Sigmoid colon (tissue), 7 donors: Measurements from ENCODE around the gene RIPK4. TPM values are rescaled to one million over a fixed set of nuclear protein-coding genes. Genes with fewer than 3 reads are reported as not detected.

Experiments used
- DNase-seq: peaks from one replicate; pipeline ENCODE4 v3.0.0-alpha.2; 2019
- H3K27ac ChIP-seq, 4 donors: fragments of 200-600 bp; sonication (generic); one replicate each; pipeline ENCODE4 v1.5.1; 2016 to 2019; ENCODE audit warnings: mild to moderate bottlenecking in 1 of 4
- H3K27me3 ChIP-seq, 3 donors: fragments of 200-600 bp; sonication (generic); one replicate each; pipeline ENCODE4 v1.5.1; 2019; ENCODE audit warnings: mild to moderate bottlenecking in 1 of 3
- H3K36me3 ChIP-seq, 4 donors: fragments of 200-600 bp; sonication (generic); one replicate each; pipeline ENCODE4 v1.5.1; 2016 to 2019
- H3K4me1 ChIP-seq, 4 donors: fragments of 200-600 bp; sonication (generic); one replicate each; pipeline ENCODE4 v1.5.1; 2017 to 2019
- H3K4me3 ChIP-seq, 4 donors: fragments of 200-600 bp; sonication (generic); one replicate each; pipeline ENCODE4 v1.5.1; 2017 to 2019; ENCODE audit warnings: mild to moderate bottlenecking in 2 of 4, moderate library complexity in 1 of 4
- H3K9me3 ChIP-seq, 4 donors: fragments of 200-600 bp in 3 of 4; sonication (generic) in 3 of 4; one replicate each; pipeline versions ENCODE4 v1.5.1 to v1.6.1; 2013 to 2019
- CTCF ChIP-seq, 4 experiments: fragments of 450-650 bp in 3 of 4; fragments of 200-600 bp in 1 of 4; IDR thresholded peaks; one replicate each; pipeline ENCODE4 v1.5.1; 2016 to 2019; ENCODE audit warnings: antibody characterized with exemption in 4 of 4, mild to moderate bottlenecking in 3 of 4, moderate library complexity in 2 of 4
- EP300 ChIP-seq, 4 donors: sonication (generic); formaldehyde crosslinking; IDR thresholded peaks; one replicate each; pipeline ENCODE4 v1.6.1; 2017; ENCODE audit warnings: antibody characterized with exemption in 4 of 4
- POLR2A ChIP-seq, 2 donors: fragments of 450-650 bp; IDR thresholded peaks; one replicate each; pipeline ENCODE4 v1.6.1; 2016; ENCODE audit warnings: antibody characterized with exemption in 2 of 2, mild to moderate bottlenecking in 2 of 2, moderate library complexity in 2 of 2
- POLR2AphosphoS5 ChIP-seq, 4 donors: sonication (generic); formaldehyde crosslinking; IDR thresholded peaks; one replicate each; pipeline ENCODE4 v1.6.1; 2017; ENCODE audit warnings: antibody characterized with exemption in 4 of 4
- WGBS, 2 donors: extraction: QIAGEN DNeasy Blood & Tissue Kit; methylation state at CpG; one replicate each; pipeline ENCODE4 v1.1.7; 2013; 5-methylcytosine and 5-hydroxymethylcytosine counted together
- intact Hi-C: fragments of 100-400 bp; cut with DNase I; formaldehyde crosslinking; loops from one replicate; pipeline ENCODE4 v1.15.1; 2023
- polyA plus RNA-seq, 3 donors: library from polyadenylated mRNA; stranded (reverse); fragments of 200-250 nt; gene quantifications; one replicate each; pipeline ENCODE4 v1.2.3, GENCODE V29; 2013
- total RNA-seq, 4 donors: library from RNA; depleted of rRNA; stranded (reverse); fragments of >200 nt; gene quantifications; one replicate each; pipeline ENCODE4 v1.1.0, GENCODE V29; 2016
- donor health status: healthy with polysubstance abuse.
- donor health status: Bipolar disorder and iron deficiency.
- donor health status: healthy.

Gene RIPK4
- total and polyA plus RNA-seq, 7 donors, result under 0.01 to 7.8 (median 0.54) TPM

- Histone ChIP-seq H3K4me3 (no peak overlapping the region), H3K36me3 (no peaks in the 10 kb centered on the region), H3K27ac (no peak overlapping the region), H3K27me3 (peaks cover 6 to 65% (median 20%) of the 10 kb centered on the region in 3 donors), H3K9me3 (no peaks in the 10 kb centered on the region), H3K4me1 (no peaks in the 10 kb centered on the region)
- intact Hi-C loops, result no loop called here
- WGBS, 2 donors, result 60 to 87% methylated on average over 15 of the region's 15 CpGs
- DNase-seq, result no peak
- no peak for TF ChIP-seq POLR2A (IDR thresholded peaks at IDR 0.05)
- TF ChIP-seq POLR2AphosphoS5 (IDR thresholded peaks at IDR 0.05), result no peak
Measured at GRCh38 chr21:41784456-41785102, 17.7 kb upstream of the RIPK4 start.

GRCh38 chr21:41783476-41784180 is 16.8 kb upstream of the RIPK4 start:
- intact Hi-C loops, result no loop called here
- DNase-seq, result no peak
- TF ChIP-seq POLR2AphosphoS5 (IDR thresholded peaks at IDR 0.05) (no peak), POLR2A (IDR thresholded peaks at IDR 0.05) (no peak), CTCF (IDR thresholded peaks at IDR 0.05) (no peak), EP300 (IDR thresholded peaks at IDR 0.05) (no peak)
- Histone ChIP-seq H3K27ac (no peak overlapping the region), H3K27me3 (peaks cover 14 to 75% (median 28%) of the 10 kb centered on the region in 3 donors), H3K4me1 (no peaks in the 10 kb centered on the region), H3K36me3 (no peaks in the 10 kb centered on the region), H3K9me3 (no peaks in the 10 kb centered on the region), H3K4me3 (no peak overlapping the region)
- WGBS, 2 donors, result 7 to 25% methylated on average over 18 of the region's 18 CpGs

- TF ChIP-seq CTCF (IDR thresholded peaks at IDR 0.05), result no peak
- no peak for TF ChIP-seq EP300 (IDR thresholded peaks at IDR 0.05)
- TF ChIP-seq POLR2A (IDR thresholded peaks at IDR 0.05), result no peak
- no peak for TF ChIP-seq POLR2AphosphoS5 (IDR thresholded peaks at IDR 0.05)
- no peak for DNase-seq
- no peaks in the 10 kb centered on the region for H3K36me3 ChIP-seq
- H3K27me3 ChIP-seq, result peaks cover 14 to 74% (median 28%) of the 10 kb centered on the region in 3 donors
- no peak overlapping the region for H3K4me3 ChIP-seq
- H3K4me1 ChIP-seq, result peaks cover 0 to 8% (median 6%) of the 10 kb centered on the region in 4 donors
- no peaks in the 10 kb centered on the region for H3K9me3 ChIP-seq
- no peak overlapping the region for H3K27ac ChIP-seq
- 54 to 78% methylated on average over 2 of the region's 2 CpGs for WGBS, 2 donors
- intact Hi-C loops, result no loop called here
Measured at GRCh38 chr21:41781050-41781410, 14.2 kb upstream of the RIPK4 start.

GRCh38 chr21:41780337-41781049 is 13.6 kb upstream of the RIPK4 start:
- Histone ChIP-seq H3K9me3 (no peaks in the 10 kb centered on the region), H3K4me3 (no peak overlapping the region), H3K36me3 (no peaks in the 10 kb centered on the region), H3K27me3 (peaks cover 14 to 78% (median 28%) of the 10 kb centered on the region in 3 donors), H3K4me1 (peaks cover 0 to 8% (median 6%) of the 10 kb centered on the region in 4 donors), H3K27ac (no peak overlapping the region)
- intact Hi-C loops, result no loop called here
- DNase-seq, result no peak
- TF ChIP-seq POLR2AphosphoS5 (IDR thresholded peaks at IDR 0.05) (no peak), POLR2A (IDR thresholded peaks at IDR 0.05) (no peak), EP300 (IDR thresholded peaks at IDR 0.05) (no peak), CTCF (IDR thresholded peaks at IDR 0.05) (no peak)
- 28 to 80% methylated on average over 1 of the region's 1 CpG for WGBS, 2 donors

GRCh38 chr21:41779659-41780058 is 12.8 kb upstream of the RIPK4 start:
- intact Hi-C loops, result loop anchor here (2.0 kb wide), 1 partner anchor 495 kb away; no protein-coding TSS in a partner anchor

More at GRCh38 chr21:41779659-41780058, 12.8 kb upstream of the RIPK4 start:
- Histone ChIP-seq H3K36me3 (no peaks in the 10 kb centered on the region), H3K4me3 (no peak overlapping the region), H3K4me1 (peaks cover 0 to 8% (median 6%) of the 10 kb centered on the region in 4 donors), H3K27ac (no peak overlapping the region), H3K9me3 (no peaks in the 10 kb centered on the region), H3K27me3 (peaks cover 14 to 76% (median 28%) of the 10 kb centered on the region in 3 donors)
- TF ChIP-seq CTCF (IDR thresholded peaks at IDR 0.05) (no peak), EP300 (IDR thresholded peaks at IDR 0.05) (no peak), POLR2A (IDR thresholded peaks at IDR 0.05) (no peak), POLR2AphosphoS5 (IDR thresholded peaks at IDR 0.05) (no peak)
- DNase-seq, result no peak
- WGBS, 2 donors, result 14 to 45% methylated on average over 5 of the region's 5 CpGs
